Measurements from ENCODE around the gene PARVG.

Gene PARVG

DNA sequence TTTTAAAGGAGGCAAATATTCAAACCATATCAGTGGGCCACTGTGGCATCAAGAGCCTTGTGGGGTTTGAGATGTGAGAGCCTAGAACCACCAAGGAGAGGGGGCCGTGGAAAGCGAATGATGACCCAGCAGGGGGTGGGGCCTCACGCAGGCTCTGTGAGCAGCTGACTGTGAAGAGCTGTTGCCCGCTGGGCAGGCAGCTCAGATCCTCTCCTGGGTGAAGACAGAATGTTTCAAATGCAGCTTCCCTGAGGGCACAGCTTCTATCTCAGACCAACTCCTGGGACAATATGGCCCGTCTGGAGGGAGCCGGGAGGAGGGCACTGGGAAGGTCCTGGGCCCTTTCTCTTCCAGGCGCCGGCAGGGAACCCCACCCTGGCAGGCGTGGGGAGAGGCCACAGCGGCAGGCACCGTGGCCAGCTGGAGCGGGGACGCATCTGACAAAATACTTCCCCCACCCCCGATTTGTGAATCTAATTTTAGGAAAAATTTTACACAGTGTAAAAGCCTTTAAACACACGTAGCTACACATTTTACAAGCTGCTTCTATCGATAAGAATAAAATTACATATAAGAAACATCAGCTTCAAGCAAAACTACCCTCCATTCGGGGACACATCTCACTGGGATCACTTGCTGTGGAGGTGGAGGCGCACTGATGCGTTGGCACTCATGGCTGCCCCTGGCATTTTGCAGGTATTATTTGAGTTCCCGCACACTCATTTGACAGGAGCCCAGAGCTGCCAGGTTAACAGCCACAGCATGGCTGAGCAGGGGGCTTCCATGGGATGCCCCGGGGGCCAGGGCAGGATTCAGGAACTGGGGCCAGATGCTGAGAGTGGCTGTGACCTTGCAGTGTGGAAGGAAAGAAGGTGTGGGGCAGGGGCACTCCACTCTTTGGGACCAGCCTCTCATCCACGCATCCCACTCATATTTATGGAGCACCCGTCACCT is 40.3 kb downstream of the PARVG start:
- DNase-seq = no peak
- H3K27me3 ChIP-seq = no peaks in the 10 kb centered on the region
- H3K9me3 ChIP-seq = no peaks in the 10 kb centered on the region; the same call in none of the 2 replicates
- TF ChIP-seq, protein P1, sequence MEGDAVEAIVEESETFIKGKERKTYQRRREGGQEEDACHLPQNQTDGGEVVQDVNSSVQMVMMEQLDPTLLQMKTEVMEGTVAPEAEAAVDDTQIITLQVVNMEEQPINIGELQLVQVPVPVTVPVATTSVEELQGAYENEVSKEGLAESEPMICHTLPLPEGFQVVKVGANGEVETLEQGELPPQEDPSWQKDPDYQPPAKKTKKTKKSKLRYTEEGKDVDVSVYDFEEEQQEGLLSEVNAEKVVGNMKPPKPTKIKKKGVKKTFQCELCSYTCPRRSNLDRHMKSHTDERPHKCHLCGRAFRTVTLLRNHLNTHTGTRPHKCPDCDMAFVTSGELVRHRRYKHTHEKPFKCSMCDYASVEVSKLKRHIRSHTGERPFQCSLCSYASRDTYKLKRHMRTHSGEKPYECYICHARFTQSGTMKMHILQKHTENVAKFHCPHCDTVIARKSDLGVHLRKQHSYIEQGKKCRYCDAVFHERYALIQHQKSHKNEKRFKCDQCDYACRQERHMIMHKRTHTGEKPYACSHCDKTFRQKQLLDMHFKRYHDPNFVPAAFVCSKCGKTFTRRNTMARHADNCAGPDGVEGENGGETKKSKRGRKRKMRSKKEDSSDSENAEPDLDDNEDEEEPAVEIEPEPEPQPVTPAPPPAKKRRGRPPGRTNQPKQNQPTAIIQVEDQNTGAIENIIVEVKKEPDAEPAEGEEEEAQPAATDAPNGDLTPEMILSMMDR (IDR thresholded peaks at IDR 0.05; ENCODE audit: low read depth, low read length) = no peak
- H3K4me1 ChIP-seq = no peaks in the 10 kb centered on the region
- no peaks in the 10 kb centered on the region for H3K36me3 ChIP-seq
- no peak overlapping the region for H3K4me3 ChIP-seq (ENCODE audit: low read depth, low read length)

DNA sequence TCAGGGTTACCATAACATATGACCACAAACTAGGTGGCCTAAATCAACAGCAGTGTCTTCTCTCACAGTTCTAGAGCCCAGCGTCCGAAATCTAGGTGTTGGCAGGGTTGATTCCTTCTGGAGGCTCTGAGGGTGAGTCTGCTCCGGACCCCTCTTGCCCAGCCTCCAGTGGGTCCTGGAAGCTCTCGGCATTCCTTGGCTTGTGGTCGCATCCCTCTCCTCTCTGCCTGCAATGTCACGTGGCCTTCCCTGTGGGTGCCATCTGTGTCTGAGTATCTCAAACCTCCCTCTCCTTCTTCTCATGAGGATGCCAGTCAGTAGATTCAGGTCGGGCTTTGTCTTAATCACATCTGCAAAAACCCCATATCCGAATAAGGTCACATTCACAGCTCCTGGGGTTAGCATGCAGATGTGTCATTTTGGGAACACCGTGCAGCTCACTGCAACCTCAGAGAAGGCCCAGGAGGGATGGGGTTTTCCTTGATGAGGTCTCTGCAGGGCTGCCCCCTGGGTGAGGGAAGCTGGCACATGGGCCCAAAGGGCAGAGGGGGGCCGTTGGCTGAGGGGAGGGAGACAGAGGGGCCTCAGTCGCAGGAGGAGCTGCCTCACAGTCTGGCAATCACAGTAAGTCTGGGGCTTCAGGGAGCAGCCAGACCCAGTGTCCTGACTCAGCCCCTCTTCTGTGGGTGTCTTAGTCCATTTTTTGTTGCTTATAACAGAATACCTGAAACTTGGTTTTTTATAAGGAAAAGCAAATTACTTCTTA is 41.2 kb downstream of the PARVG start:
- Histone ChIP-seq H3K27me3 (no peaks in the 10 kb centered on the region), H3K36me3 (no peaks in the 10 kb centered on the region), H3K4me3 (ENCODE audit: low read depth, low read length) (no peak overlapping the region), H3K9me3 (no peaks in the 10 kb centered on the region; the same call in none of the 2 replicates), H3K4me1 (no peaks in the 10 kb centered on the region)
- no peak for DNase-seq
- TF ChIP-seq, protein P1 (IDR thresholded peaks at IDR 0.05; ENCODE audit: low read depth, low read length) = no peak

DNA sequence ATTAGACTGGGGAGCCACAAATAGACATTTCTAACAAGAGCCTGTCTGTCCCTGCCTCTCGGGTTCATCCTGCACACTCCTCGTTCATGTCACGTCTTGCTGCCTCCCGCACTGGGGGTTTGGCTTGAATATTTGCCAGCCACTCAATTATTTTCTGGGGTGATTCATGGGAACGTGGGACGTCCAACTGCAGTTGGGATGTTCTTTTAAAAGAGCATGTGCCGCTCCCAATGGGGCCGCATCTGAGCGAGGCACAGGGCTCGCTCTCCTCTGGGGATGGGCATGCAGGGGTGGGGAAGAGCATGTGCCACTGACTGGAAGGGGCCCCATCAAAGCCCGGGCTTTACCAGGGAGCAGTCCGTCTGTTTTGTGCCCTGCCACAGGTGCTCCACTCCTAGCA is 43.4 kb downstream of the PARVG start:
- Histone ChIP-seq H3K4me3 (ENCODE audit: low read depth, low read length) (no peak overlapping the region), H3K27me3 (no peaks in the 10 kb centered on the region), H3K36me3 (no peaks in the 10 kb centered on the region), H3K9me3 (no peaks in the 10 kb centered on the region; the same call in none of the 2 replicates), H3K4me1 (no peaks in the 10 kb centered on the region)
- TF ChIP-seq, protein P1 (IDR thresholded peaks at IDR 0.05; ENCODE audit: low read depth, low read length) = no peak
- DNase-seq = no peak

DNA sequence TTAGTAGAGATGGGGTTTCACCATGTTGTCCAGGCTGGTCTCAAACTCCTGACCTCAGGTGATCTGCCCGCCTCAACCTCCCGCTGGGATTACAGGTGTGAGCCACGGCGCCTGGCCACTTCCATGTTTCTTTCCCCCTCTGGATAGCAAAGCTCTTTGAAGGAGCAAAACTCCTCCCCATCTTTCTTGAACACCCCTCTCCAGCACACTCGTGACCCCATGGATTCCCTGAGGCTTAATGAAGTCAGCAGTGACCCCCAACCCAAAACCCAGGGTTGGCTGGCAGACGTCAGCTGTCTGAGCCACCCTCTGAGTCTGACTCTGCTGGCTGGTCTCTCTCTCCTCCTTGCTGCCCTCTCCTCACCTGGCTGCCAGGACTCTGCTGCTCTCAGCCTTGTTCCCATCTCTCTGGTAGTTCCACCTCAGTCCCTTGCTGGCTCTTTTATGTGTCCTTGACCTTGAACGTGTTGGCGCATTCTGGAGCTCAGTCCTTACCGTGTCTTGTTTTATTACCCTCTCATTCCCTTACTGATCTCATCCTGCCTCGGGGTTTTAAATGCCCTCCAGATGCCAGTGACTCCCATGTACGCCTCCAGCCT is 44.5 kb downstream of the PARVG start:
- no peak overlapping the region for H3K4me3 ChIP-seq (ENCODE audit: low read depth, low read length)
- no peaks in the 10 kb centered on the region for H3K27me3 ChIP-seq
- no peaks in the 10 kb centered on the region; the same call in none of the 2 replicates for H3K9me3 ChIP-seq
- no peaks in the 10 kb centered on the region for H3K36me3 ChIP-seq
- no peaks in the 10 kb centered on the region for H3K4me1 ChIP-seq
- no peak for DNase-seq
- TF ChIP-seq, protein P1 (IDR thresholded peaks at IDR 0.05; ENCODE audit: low read depth, low read length) = no peak

DNA sequence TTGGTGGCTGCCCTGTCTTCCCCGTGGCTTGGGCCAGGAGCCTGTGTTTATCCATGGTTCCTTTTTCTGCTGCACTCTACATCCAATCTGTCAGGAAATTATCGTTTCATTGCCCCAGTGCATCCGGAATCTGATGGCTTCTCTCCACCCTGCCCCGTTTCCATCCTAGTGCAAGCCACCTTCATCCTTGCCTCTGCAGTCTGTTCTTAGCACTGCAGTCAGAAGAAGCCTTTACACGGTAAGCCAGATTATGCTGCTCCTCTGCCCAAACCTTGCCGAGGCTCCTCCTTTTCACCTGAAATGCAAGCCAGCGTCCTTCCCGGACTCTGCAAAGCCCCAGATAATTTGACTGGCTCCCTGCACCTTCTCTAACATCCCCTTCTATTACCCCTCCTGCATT is 45.1 kb downstream of the PARVG start:
- H3K4me1 ChIP-seq = no peaks in the 10 kb centered on the region
- H3K4me3 ChIP-seq (ENCODE audit: low read depth, low read length) = no peak overlapping the region
- H3K9me3 ChIP-seq = no peaks in the 10 kb centered on the region; the same call in none of the 2 replicates
- no peak for DNase-seq
- H3K27me3 ChIP-seq = no peaks in the 10 kb centered on the region
- TF ChIP-seq, protein P1 (IDR thresholded peaks at IDR 0.05; ENCODE audit: low read depth, low read length) = no peak
- no peaks in the 10 kb centered on the region for H3K36me3 ChIP-seq

Data from BE2C (cell line).